Superior temporal gyrus (tissue), 1 donor: Measurements from ENCODE around the gene HMGN1.
A peak's percentile ranks its signal among the peaks of the same experiment; 100 is the strongest.
"Not testable (repeated sequence)": the region's sequence is repeated elsewhere in the genome, so short reads cannot be mapped to it uniquely, and the experiment has no call there.

Source experiments
- DNase-seq: peaks from one replicate; pipeline ENCODE4 v3.0.0-alpha.2; 2016; ENCODE audit errors: extremely low spot score

Gene HMGN1, protein sequence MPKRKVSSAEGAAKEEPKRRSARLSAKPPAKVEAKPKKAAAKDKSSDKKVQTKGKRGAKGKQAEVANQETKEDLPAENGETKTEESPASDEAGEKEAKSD

DNA sequence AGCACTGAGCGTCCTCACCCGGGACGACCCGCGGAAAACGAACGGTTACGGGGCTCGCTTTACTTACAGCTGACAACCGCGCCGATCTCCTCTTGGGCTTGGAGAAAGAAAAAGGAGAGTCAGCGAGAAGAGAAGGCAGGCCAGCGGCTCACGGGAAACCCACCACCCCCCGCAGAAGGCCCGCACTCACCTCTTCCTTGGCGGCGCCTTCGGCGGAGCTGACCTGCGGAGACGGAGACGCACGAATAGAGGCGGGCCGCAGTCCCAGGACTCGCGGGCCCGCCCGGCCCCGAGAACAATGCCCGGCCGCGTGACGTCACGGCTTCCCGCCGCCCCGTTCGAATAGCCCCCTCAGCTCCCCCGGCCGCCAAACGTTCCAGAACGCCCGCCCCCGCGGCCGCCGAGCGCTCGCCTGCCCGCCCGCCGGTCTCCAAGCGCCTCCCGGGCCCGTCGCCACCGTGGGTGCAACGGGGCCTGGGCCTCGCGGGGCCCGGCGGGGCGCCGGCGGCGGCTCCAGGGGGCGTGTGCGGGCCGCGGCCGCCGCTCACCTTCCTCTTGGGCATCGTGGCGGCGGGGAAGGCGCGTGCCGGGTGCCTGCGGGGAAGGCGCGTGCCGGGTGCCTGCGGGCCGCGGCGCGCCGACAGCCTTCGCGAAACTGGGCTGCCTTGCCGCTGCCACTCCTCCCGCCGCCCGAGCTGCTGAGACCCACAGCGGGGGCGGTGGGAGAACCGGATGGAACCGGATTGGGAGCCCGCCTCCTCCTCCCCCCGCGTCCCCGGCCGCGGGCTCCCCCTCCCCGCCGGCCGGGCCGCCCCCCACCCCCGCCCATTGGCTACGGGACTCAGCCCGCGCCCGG, at the start of gene HMGN1:
Gene HMGN1, minus strand, starts transcription at position 734 of the 856 bp plus-strand sequence. Its CDS starts 171 bp downstream, at position 563.
- DNase-seq, result peak; percentile 71

DNA sequence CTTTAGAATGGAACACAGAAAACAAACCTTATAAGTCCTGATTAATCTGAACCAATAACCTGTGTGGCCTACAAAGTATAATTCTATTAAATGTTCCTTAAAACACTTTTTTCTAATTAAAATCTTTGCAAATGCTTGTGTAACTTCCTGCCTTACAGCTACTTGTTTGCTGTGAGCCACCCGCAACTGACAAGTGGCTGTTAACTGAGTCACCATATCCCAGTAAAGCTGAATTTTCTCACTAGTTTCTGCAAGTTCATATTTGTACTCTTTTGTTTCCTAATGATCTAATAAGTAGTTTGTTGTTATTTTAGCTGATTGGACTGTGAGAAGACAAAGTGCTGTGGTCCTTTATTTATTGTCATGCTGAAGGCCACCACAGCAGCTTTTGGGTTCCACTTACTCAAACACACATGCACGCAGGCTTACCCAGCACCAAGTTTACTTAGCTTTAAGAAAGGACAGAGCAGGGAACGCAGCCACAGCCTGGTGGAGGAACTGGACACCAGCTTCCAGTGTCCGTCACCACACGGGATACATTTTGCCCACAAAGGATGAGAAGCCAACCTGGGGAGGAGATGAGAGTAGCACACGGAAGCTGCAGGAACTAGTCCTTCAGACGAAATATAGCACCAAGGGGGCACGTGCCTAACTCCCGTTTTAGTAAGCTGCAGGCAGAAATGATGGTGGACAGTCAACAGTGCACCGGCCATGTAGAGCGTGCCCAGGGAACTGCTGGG, 48.9 kb upstream of the HMGN1 start:
- no peak for DNase-seq

DNA sequence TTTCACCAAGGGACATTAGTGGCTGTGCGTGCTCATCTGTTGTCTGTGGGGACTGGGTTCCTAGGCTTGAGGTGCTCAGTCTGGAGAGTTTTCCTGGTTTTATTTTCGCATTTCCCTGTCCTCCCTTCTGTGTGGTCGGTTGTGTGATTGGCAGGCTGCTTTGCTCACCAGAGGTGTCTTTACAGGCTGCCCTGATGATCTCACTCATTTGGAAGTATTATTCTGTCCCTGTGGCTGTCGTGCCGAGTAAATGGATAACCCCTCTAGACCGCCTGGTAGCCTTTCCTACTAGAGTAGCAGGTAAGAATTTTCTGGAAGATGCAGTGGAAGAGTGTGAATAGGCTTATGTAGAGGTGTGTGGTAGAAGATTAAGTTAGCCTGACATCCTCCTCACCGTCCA, 44.1 kb upstream of the HMGN1 start:
- no peak for DNase-seq

DNA sequence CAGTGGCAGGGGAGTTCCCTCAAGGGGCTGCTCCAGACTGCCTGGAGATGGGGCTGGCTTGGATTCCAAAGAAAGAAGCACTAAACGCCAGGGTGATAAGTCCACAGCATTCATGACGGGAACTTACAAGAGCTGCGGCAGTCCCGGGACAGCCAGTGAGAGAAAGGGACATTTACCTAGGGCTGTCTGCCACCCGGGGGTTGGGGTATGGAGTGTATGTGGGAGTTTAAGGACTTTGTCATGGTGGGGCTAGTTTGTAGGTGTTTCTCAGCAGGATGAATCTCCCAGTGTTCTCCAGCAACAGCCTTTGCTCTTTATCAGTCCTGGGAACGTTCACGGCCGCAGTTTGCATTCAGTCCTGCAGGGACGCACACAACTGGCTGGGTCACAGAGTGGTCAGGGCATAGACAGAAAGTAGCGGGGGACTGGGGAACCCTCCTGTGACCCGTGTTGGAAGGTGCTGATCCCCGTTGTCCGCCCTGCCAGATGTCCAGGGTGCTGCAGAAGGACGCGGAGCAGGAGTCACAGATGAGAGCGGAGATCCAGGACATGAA, 41.4 kb upstream of the HMGN1 start:
- no peak for DNase-seq

DNA sequence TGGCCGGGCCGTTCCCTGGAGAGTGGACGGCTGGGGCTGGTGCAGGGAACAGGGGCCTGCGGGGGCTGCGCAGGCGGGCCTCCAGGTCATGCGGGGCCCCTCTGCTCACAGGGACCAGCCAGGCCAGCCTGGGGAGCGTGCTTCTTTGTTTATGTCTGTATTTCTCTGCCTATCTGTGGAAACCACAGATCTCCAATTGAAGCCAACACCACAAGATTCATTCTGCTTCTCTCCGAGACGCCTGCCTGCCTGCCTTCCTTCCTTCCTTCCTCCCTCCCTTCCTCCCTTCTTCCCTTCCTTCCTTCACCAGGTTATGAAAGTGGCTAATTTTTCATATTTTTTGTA, 39.9 kb upstream of the HMGN1 start:
- no peak for DNase-seq

DNA sequence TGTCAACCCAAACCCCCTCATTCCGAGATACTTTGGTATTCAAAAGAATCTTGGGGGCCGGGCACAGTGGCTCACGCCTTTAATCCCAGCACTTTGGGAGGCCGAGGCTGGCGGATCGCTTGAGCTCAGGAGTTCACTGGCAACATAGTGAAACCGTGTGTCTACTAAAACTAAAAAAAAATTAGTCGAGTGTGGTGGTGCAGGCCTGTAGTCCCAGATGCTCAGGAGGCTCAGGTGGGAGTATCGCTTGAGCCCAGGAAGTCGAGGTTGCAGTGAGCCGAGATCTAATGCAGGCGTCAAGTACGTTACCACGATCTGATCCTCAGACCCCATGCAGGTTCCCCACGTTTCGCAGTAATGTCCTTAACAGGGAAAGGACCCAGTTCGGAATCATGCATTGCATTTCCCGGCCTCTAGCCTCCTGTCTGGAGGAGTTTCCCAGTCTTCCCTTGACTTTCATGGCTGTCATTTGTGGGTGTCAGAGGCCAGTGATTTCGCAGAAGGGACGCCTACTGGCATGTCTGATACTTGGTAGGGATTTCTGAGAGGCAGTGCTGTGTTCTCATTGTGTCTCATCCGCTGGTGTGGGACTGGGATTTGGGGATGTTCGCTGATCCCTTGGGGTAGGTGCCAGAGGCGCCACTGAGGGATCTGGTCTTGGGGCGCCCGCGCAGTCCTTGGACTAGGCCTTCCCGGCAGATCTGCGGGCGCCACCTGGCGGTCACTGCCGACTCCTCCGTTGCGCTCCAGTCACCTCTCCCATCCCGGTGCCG, 39.3 kb upstream of the HMGN1 start:
- DNase-seq, result peak; percentile 90

DNA sequence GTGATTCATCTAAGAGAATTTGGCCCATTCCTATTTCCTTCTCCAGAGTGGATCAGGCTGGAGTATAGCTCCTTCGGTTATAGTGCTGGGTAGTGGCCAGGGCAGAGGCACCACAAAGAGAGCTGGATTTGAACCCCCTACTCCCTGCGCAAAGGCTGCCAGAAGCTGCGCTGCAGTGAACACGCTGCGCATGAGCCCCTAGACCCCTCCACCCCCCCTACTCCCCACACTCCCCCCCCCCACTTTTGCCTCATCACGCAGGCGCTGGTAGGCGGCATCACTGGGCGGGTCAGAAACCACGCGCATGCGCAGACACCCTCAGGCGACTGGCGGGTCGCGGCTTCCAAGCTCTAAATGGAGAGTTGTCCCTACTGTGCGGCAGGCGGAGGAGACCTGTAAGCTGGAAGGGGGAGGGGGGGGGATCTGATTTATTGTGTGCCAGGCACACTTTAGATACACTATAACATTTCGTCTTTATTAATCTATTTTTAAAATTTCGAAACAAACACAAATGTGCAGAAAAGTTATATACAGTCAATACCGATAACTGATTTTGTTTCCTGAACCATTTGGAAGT, 38.7 kb upstream of the HMGN1 start:
- DNase-seq, result peak; percentile 90

DNA sequence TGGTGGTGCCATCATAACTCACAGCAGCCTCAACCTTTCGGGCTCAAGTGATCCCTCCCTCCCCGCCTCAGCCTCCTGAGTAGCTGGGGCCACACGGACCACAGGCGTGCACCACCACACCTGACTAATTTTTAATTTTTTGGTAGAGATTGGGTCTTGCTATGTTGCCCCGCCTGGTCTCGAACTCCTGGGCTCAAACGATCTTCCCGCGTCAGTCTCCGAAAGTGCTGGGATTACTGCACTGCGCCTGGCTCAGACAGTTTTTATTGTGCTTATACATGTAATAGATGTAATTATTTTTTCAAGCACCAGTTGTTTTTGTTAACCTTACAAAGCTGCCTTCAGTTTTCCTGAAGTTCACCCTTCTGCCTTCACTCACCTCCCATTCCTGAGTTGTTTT, 38.0 kb upstream of the HMGN1 start:
- DNase-seq, result no peak

DNA sequence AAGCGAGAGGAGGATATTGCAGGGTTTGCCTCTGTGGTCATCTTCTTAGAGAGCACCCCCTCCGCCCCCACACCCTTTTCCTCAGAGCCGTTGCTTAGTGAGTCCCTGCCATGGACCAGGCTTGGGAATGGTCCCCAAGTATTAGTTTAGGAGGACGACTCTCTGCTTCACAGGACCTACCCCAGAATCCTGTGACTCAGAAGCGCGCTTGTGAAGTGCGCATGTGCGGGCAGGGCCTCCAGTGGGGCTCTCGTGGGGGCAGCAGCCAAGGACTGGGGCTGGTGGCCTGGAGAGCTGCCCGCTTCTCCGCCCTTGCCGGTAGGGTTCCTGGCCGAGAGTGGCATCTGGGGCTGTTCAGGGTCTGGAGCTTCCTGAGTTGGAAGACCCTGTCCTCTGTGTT, 37.3 kb upstream of the HMGN1 start:
- DNase-seq, result no peak

DNA sequence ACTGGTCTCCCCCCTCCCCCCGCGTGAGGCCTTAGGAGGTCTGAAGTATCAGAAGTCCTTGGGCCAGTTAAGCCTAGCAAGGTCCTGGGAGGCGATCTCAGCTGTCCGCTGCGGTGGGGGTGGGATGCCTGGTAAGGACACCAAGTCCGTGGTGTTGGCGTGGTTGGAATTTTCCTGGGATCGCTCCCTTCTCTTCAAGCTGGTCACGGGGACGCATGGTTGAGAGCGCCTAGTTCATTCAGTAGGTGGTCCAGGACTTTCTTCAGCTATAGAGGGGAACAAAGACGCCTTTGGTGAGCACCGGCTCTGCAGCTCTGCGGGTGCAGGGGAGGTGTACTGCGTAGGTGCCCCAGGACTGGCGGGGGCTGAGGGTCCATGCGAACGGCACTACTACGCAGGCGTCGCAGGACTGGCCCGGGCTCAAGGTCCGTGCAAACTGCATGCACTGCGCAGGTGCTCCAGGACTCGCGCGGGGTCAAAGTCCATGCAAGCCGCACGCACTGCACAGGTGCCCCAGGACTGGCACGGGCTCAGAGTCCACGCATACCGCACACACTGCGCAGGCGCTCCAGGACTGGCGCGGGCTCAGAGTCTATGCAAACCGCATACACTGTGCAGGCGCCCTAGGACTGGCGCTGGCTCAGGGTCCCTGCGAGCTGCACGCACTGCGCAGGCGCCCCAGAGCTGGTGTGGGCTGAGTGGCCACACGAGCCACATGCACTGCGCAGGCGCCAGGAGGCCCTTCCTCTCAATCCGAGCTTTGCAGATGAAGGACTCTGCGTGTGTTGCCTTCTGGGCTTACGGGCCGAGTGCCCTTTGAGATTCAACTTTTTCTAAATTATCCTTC, 36.6 kb upstream of the HMGN1 start:
- DNase-seq, result peak; percentile 86

DNA sequence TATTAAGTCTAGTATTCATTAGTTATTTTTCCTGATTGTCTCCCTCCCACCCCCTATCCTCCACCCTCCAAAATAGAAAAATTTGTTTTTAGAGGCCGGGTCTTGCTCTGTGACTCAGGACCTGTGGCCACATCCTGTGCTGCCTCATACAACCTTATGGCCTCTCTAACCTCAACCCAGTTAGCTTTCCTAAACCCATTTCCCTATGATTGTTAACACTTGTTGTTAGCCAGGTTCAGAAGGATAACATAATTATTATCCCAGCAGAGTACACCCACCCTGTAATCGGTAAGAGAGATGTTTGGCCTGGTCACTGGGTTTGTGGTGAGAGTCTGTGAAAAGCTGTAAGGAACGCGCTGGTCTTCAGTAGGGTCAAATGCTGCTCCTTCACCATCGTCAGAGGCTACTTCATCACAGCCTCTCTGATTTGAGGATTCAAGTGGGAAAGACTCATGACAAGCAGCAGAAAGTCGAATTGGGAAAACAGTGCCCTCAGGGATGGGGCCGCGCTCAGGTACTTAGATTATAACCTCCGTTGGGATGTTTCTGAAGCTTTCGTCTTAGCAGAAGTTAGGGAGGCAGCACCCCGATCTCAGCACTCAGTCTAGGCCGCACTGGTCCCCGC, 35.9 kb upstream of the HMGN1 start:
- DNase-seq, result no peak

DNA sequence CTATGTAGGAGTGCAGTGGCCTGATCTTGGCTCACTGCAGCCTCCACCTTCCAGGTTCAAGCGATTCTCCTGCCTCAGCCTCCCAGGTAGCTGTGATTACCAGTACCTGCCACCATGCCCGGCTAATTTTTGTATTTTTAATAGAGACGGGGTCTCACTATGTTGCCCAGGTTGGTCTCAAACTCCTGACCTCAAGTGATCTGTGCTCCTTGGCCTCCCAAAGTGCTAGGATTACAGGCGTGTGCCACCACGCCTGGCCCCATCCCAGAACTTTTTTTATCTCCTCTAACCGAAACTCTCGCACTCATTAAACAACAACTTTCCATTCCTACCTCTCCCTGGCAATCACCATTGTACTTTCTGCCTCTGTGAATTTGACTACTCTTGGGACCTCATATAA, 33.2 kb upstream of the HMGN1 start:
- DNase-seq, result not testable (repeated sequence)

DNA sequence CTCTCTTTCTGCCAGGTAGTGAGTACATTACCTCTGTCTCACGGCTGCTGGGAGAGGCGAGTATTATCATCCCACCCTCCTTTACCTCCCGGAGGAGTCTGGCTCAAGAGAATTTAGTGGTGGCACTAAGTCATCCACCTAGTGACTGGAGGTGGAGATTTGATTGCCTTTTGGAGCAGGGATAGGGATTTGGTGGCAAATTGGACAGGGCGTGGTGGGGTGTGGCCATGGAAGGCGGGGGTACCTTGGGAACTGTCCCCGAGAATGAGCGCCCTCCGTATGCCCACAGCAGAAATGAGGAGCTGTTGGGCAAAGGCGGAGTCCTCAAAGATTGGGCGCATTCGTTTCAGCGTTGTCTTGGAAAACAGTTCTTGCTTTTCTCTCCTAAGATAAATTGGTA, 32.1 kb upstream of the HMGN1 start:
- DNase-seq, result no peak

DNA sequence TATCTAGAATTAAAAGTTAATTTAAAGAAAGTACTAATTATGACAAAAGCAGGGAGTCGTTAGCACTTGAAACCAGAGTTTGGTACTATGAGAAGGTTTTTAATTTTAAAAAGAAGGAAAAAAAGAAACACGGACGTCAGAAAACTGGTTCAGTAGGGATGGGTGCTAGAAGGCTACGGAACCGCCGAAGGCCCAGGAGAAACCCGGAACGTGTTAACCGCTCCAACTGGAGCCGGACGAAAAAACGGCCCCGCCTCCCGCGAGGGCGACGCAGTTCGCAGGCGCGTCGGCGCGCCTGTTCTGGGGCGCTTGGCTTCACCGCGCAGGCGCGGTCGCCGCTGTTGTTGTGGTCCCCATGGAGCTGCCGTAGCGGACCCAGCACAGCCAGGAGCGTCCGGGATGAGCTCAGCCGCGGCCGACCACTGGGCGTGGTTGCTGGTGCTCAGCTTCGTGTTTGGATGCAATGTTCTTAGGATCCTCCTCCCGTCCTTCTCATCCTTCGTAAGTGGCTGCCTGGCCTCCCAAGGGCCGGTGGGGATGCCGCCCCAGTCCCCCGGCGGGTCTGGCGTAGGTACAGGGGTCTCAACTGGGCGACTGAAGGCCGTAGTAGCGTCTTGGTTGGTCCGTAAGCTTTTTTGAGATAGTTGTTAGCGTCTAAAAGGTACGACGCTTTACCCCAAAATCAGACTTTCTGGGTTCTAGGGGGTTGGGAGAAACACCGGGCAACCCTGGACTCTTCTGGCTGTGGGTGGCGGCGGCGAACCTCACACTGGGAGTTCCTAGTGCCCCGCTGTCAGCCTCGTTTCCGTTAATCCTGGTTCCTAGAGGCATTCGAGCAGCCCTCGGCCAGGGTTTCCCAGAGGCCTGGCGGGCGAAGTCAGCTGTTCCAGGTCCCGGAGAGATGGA, 31.4 kb upstream of the HMGN1 start:
- peak; percentile 96 for DNase-seq

DNA sequence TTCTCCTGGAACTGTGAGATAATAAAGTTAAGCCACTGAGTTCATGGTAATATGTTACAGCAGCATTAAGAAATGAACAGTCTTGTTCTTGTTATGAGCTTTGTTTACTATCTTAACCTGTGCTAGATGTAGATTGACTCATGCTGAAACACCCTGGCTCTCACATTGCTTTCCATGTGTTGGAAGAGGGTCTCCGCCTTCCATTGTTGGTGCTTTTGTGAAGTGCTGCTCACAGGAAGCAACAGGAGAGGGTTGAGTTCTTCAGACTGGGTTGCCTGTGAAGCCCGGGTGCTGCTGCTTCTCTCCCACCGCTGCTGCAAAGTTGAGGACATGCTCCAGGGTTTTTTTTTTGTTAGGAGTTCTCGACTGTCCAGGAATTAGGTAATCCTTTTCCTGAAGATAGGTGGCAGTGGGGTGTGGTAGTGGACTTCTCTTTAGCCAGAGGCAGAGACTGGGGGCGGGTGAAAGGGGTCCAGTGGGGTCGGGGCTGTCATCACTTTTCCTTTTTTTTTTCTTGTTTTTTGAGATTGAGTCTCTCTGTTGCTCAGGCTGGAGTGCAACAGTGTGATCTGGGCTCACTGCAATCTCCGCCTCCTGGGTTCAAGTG, 28.7 kb upstream of the HMGN1 start:
- no peak for DNase-seq

DNA sequence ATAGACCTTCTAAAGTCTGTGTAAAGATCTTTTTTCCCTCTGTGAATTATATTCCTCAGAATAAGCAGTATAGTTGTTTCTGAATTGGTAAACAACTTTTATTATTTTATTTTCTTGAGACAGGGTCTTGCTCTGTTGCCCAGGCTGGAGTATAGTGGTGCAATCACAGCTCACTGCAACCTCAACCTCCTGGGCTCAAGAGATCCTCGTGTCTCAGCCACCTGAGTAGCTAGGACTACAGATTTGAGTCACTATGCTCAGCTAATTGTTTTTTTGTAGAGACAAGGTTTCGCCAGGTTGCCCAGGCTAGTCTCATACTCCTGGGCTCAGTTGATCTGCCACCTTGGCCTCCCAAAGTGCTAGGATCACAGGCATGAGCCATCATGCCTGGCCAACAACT, 26.6 kb upstream of the HMGN1 start:
- DNase-seq, result no peak

DNA sequence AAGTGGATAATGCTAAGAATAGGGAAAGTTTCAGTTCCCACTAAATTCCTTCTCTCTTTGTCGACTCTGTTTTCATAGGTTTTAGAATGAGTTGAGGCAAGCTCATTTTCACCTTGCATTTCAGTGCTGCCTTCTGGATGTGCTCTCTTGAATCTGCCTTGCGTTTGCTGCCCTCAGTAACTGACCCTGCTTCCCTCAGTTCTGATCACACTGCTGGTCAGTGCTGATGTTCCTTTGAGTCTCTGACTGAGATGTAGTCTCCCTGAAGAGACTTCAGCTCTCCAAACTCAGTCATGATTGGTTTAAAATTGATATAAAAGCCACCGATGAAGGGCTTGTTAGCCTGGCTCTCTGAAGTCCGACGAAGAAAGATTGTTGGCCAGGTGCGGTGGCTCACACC, 25.2 kb upstream of the HMGN1 start:
- DNase-seq, result no peak

DNA sequence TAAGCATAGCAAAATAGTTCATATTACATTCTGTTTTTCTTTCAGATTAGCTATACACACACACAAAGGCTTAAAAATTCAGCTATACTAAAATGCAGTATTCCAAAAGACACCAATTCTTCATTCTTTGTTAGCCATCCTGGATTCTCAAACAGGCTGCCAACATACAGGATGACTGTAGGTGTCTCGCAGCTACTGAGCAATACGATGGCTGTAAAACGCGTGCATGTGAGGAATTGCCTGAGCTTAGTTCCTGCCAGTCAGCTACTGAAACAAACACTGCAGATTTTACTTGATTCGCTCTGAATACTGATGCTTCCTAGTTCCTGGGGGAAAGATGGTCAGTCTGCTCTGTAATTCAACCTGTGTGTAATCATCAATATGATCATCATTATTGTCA, 24.7 kb upstream of the HMGN1 start:
- DNase-seq, result peak; percentile 41

DNA sequence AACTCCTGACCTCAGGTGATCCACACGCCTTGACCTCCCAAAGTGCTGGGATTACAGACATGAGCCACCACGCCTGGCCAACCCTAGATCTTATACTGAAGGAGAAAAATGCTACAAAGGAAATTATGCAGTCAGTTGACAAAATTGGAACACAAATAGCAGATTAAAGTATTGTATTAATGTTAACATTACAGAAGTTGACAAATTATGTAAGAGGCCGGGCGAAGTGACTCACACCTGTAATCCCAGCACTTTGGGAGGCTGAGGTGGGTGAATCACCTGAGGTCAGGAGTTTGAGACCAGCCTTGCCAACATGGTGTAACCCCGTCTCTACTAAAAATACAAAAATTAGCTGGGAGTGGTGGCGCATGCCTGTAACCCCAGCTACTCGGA, 21.0 kb upstream of the HMGN1 start:
- not testable (repeated sequence) for DNase-seq
